Chondrocyte (in vitro differentiated cells): ENCODE results near the gene PARD3B. TPM values are rescaled to one million over a fixed set of nuclear protein-coding genes. Genes with fewer than 3 reads are reported as not detected.

Source experiments
- DNase-seq: peaks from one replicate; pipeline ENCODE4 v3.0.0; 2021; ENCODE audit warnings: mixed read lengths, low spot score
- H3K27ac Mint-ChIP-seq: one replicate; pipeline ENCODE4 v1.8.0; 2021; ENCODE audit warnings: mild to moderate bottlenecking, moderate library complexity, mixed read lengths; ENCODE audit not compliant: unreplicated experiment
- H3K27me3 Mint-ChIP-seq: 2 replicates; pipeline ENCODE4 v1.8.0; 2021; ENCODE audit warnings: low read depth, mixed read lengths
- H3K36me3 Mint-ChIP-seq: 2 replicates; pipeline ENCODE4 v1.8.0; 2021; ENCODE audit warnings: low read depth, mixed read lengths
- H3K4me1 Mint-ChIP-seq: 2 replicates; pipeline ENCODE4 v1.8.0; 2021; ENCODE audit warnings: low read depth, mild to moderate bottlenecking, mixed read lengths
- H3K4me3 Mint-ChIP-seq: one replicate; pipeline ENCODE4 v1.8.0; 2021; ENCODE audit warnings: mild to moderate bottlenecking, moderate library complexity, mixed read lengths; ENCODE audit not compliant: unreplicated experiment
- H3K9me3 Mint-ChIP-seq: 2 replicates; pipeline ENCODE4 v1.8.0; 2021; ENCODE audit warnings: low read depth, mixed read lengths
- CTCF ChIP-seq: fragments of 200-600 bp; sonication (generic); IDR thresholded peaks from 2 replicates; pipeline ENCODE4 v1.5.0; 2021; ENCODE audit warnings: antibody characterized with exemption, mild to moderate bottlenecking, moderate library complexity
- total RNA-seq: library from RNA; stranded (reverse); gene quantifications from 3 replicates; pipeline ENCODE4 v1.2.1, GENCODE V29; 2021

The PARD3B gene
- total RNA-seq, 1 donor from 2014 or later, result 24.9 TPM

- Mint-ChIP-seq H3K36me3 (no peaks in the 10 kb centered on the region), H3K27ac (no peak overlapping the region), H3K9me3 (no peaks in the 10 kb centered on the region), H3K4me1 (peaks cover 18% of the 10 kb centered on the region), H3K4me3 (no peak overlapping the region), H3K27me3 (no peaks in the 10 kb centered on the region)
- DNase-seq, result no peak
- TF ChIP-seq CTCF, result no peak
Observed at GRCh38 chr2:204570421-204570820, 25.1 kb downstream of the PARD3B start.

- no peak for DNase-seq
- H3K27me3 Mint-ChIP-seq, result no peaks in the 10 kb centered on the region
- H3K9me3 Mint-ChIP-seq, result no peaks in the 10 kb centered on the region
- no peaks in the 10 kb centered on the region for H3K36me3 Mint-ChIP-seq
- TF ChIP-seq CTCF, result no peak
- peaks cover 16% of the 10 kb centered on the region for H3K4me1 Mint-ChIP-seq
- H3K4me3 Mint-ChIP-seq, result no peak overlapping the region
- no peak overlapping the region for H3K27ac Mint-ChIP-seq
Observed at GRCh38 chr2:204571041-204571440, 25.8 kb downstream of the PARD3B start.

GRCh38 chr2:204571911-204572310 is 26.6 kb downstream of the PARD3B start:
- Mint-ChIP-seq H3K27ac (no peak overlapping the region), H3K9me3 (no peaks in the 10 kb centered on the region), H3K4me3 (no peak overlapping the region), H3K4me1 (peaks cover 10% of the 10 kb centered on the region), H3K27me3 (no peaks in the 10 kb centered on the region), H3K36me3 (no peaks in the 10 kb centered on the region)
- no peak for TF ChIP-seq CTCF
- no peak for DNase-seq

- no peak for TF ChIP-seq CTCF
- Mint-ChIP-seq H3K9me3 (no peaks in the 10 kb centered on the region), H3K4me1 (peaks cover 10% of the 10 kb centered on the region), H3K4me3 (no peak overlapping the region), H3K27me3 (no peaks in the 10 kb centered on the region), H3K27ac (no peak overlapping the region), H3K36me3 (no peaks in the 10 kb centered on the region)
- no peak for DNase-seq
Observed at GRCh38 chr2:204573221-204573620, 27.9 kb downstream of the PARD3B start.

GRCh38 chr2:204574486-204574885 is 29.2 kb downstream of the PARD3B start:
- Mint-ChIP-seq H3K4me3 (no peak overlapping the region), H3K4me1 (peaks cover 12% of the 10 kb centered on the region), H3K9me3 (peaks cover 2% of the 10 kb centered on the region), H3K27me3 (no peaks in the 10 kb centered on the region), H3K36me3 (peaks cover 1% of the 10 kb centered on the region), H3K27ac (no peak overlapping the region)
- no peak for DNase-seq
- TF ChIP-seq CTCF, result no peak
